NCI-H1048 (cell line): ENCODE measurements around the gene TCN2.
"Not testable (repeated sequence)": the region's sequence is repeated elsewhere in the genome, so short reads cannot be mapped to it uniquely, and the experiment has no call there.

ENCODE experiments used
- DNase-seq: peaks from one replicate; lab custom pipeline; 2025; lab: John Stamatoyannopoulos, UW

TCN2 gene

GRCh38 chr22:30648825-30649224 is 41.9 kb downstream of the TCN2 start:
- no peak for DNase-seq

- no peak for DNase-seq
These were observed 42.5 kb downstream of the TCN2 start for GRCh38 chr22:30649430-30650007.

- no peak for DNase-seq
These were observed 43.6 kb downstream of the TCN2 start for GRCh38 chr22:30650508-30651116.

- no peak for DNase-seq
These were observed 45.9 kb downstream of the TCN2 start for GRCh38 chr22:30652852-30653251.

- no peak for DNase-seq
These were observed 47.4 kb downstream of the TCN2 start for GRCh38 chr22:30654361-30654760.

- no peak for DNase-seq
These were observed 48.6 kb downstream of the TCN2 start for GRCh38 chr22:30655532-30655931.

- no peak for DNase-seq
These were observed 55.1 kb downstream of the TCN2 start for GRCh38 chr22:30662040-30662439.

GRCh38 chr22:30664798-30665197 is 57.8 kb downstream of the TCN2 start:
- DNase-seq, result no peak

- no peak for DNase-seq
These were observed 58.3 kb downstream of the TCN2 start for GRCh38 chr22:30665266-30665665.

GRCh38 chr22:30665786-30666185 is 58.8 kb downstream of the TCN2 start:
- no peak for DNase-seq

- no peak for DNase-seq
These were observed 60.1 kb downstream of the TCN2 start for GRCh38 chr22:30667107-30667493.

- peak; percentile 59 for DNase-seq
These were observed 60.8 kb downstream of the TCN2 start, which contains the start of gene DUSP18 for GRCh38 chr22:30667494-30668385. Gene DUSP18, minus strand, starts transcription at chr22:30667875. Its CDS starts 3,872 bp downstream, at chr22:30664003.

- no peak for DNase-seq
These were observed 61.4 kb downstream of the TCN2 start for GRCh38 chr22:30668386-30668710.

- DNase-seq, result no peak
These were observed 64.1 kb downstream of the TCN2 start for GRCh38 chr22:30671071-30671470.

GRCh38 chr22:30673136-30673535 is 66.2 kb downstream of the TCN2 start:
- no peak for DNase-seq

- DNase-seq, result no peak
These were observed 67.5 kb downstream of the TCN2 start for GRCh38 chr22:30674482-30674881.

GRCh38 chr22:30675436-30675835 is 68.5 kb downstream of the TCN2 start:
- no peak for DNase-seq

- DNase-seq, result not testable (repeated sequence)
These were observed 69.6 kb downstream of the TCN2 start for GRCh38 chr22:30676565-30676964.
